GM18498 (cell line): ENCODE results near the gene ATXN3.
A peak's percentile ranks its signal among the peaks of the same experiment; 100 is the strongest.
"Not testable (repeated sequence)": the region's sequence is repeated elsewhere in the genome, so short reads cannot be mapped to it uniquely, and the experiment has no call there.

Source experiments
- ATAC-seq: cut with Tn5 transposase; IDR thresholded peaks from one replicate; pipeline ENCODE4 v1.9.1; 2021; ENCODE audit warnings: mild to moderate bottlenecking, moderate library complexity; ENCODE audit not compliant: unreplicated experiment

ATXN3 gene

DNA sequence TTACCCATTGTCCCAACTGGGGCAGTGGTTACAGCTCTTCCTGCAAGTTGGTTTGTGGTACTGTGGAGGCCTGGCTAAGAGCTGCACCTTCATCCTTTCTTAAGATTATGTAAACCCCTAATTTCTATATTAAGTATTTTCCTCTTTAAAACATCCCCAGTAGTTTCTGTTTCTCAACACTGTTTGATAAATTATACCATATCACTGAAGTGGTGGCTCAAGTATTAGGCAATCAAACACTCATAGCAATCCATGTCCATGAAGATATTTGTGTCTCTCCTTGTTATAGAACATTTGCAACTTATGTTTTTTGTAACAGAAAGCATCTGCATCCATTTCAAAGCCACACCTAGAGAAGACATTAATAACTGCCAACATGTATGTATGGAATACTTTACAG is 31.8 kb downstream of the ATXN3 start:
- no peak for ATAC-seq

- ATAC-seq, result no peak
Measured at GRCh38 chr14:92058006-92058917, 48.1 kb downstream of the ATXN3 start.

GRCh38 chr14:92049781-92050180 is 56.6 kb downstream of the ATXN3 start:
- ATAC-seq, result no peak

GRCh38 chr14:92049221-92049620 is 57.2 kb downstream of the ATXN3 start:
- ATAC-seq, result not testable (repeated sequence)

GRCh38 chr14:92045904-92046303 is 60.5 kb downstream of the ATXN3 start:
- ATAC-seq, result not testable (repeated sequence)

DNA sequence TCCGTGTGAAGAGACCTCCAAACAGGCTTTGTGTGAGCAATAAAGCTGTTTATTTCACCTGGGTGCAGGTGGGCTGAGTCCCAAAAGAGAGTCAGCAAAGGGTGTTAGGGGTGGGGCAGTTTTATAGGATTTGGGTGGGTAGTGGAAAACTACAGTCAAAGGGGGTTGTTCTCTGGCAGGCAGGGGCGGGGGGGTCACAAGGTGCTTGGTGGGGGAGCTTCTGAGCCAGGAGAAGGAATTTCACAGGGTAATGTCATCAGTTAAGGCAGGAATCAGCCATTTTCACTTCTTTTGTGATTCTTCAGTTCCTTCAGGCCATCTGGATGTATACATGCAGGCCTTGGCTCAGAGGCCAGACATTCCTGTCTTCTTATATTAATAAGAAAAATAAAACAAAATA is 64.6 kb downstream of the ATXN3 start:
- ATAC-seq, result not testable (repeated sequence)

GRCh38 chr14:92041203-92041602 is 65.2 kb downstream of the ATXN3 start:
- no peak for ATAC-seq

DNA sequence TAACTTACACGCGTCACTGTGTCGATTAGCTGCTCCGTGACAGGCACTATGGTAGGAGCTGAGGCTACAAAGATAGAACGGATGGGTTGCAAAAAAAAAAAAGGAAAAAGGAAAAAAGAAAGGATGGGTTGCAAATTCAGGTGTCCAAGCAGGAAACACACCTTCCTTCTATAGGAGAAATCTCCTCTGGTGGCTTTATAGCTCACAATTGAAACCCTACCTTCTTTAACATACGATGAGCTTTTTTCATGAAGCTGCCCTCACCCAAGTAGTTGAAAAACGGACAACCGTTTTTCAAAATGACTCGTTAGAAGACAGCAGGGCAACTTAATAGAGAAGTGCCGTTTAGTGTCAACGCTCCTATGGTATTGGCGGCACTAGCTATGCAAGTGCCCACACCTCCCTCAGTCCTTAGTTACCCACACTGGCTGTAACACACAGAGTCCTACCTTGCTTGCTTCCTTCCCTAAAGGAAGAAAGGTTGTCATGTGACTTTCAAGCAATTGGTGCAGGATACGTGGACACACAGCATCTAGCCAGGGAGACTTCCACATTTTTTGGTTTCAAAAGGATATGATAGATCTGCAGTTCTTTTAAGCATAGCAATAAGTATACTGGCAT is 65.8 kb downstream of the ATXN3 start:
- ATAC-seq, result peak; percentile 19

DNA sequence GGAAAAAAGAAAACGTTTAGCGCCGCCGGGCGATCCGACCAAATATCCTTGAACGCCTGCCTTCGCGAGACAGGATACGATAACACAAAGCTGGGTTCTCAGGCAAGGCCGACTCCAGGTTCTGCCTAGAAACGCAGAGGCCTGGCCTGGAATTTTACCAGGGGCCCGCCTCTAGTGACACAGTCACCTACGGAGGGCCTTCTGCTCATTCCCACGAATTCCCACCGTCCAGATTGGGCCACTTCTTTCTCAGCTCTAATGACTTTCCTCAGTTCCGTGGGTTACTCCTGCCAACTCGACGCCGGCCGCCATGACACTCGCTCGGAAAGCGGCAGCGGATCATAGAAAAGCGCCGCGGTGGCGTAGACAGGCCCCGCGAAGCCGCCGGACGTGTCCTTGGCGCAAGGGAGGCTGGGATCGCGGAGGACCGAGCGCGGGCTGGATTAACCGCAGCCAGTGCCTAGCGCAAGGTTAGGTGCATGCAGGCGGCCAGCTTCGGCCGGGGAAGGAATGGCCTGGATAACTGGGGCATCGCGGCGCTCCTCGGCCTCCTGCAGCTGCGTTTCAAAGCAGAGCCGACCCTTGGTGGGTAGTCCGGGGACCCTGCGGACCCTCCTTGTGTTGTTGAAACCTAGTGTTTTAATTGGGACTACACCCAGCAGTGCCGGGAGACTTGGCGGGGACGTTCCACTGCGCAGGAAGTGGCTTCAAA is 66.5 kb downstream of the ATXN3 start, which contains the start of gene TRIP11:
TRIP11 (minus strand) TSS at position 341 of the 712 bp plus-strand sequence. CDS start 374 bp downstream, outside the sequence.
- ATAC-seq, result peak; percentile 97

DNA sequence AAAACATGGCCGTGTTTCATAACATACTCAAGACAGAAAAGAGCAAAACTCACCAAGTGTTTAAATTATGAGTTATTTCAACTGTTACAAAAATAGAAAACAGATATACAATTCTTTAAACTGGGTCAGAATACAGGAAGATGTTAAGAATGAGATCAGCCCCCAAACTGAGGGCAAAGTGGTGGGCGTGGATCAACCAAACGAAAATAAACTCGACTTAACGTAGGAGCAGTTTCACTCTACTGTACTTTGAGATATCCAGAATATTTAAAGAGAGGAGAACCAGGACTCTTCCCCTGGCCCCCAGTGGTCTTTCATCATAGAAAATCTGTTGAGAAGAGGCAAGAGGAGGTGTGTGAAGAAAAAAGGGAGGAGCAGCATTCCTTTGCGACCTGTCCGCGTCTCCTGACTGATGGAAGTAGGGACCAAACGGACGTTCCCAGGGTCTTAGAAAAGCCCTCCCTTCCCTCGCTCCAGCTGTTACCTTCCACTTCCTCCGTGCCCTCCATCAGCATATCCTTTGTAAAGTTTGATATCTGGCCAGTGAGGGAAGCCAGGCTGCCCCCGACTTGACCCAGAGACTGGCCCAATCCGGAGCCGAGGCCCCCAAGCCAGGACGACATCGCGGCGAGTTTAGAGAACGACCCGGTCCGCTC is 67.2 kb downstream of the ATXN3 start:
- ATAC-seq, result peak; percentile 23

GRCh38 chr14:92037989-92038388 is 68.4 kb downstream of the ATXN3 start:
- ATAC-seq, result no peak

GRCh38 chr14:92035890-92036289 is 70.5 kb downstream of the ATXN3 start:
- ATAC-seq, result no peak

DNA sequence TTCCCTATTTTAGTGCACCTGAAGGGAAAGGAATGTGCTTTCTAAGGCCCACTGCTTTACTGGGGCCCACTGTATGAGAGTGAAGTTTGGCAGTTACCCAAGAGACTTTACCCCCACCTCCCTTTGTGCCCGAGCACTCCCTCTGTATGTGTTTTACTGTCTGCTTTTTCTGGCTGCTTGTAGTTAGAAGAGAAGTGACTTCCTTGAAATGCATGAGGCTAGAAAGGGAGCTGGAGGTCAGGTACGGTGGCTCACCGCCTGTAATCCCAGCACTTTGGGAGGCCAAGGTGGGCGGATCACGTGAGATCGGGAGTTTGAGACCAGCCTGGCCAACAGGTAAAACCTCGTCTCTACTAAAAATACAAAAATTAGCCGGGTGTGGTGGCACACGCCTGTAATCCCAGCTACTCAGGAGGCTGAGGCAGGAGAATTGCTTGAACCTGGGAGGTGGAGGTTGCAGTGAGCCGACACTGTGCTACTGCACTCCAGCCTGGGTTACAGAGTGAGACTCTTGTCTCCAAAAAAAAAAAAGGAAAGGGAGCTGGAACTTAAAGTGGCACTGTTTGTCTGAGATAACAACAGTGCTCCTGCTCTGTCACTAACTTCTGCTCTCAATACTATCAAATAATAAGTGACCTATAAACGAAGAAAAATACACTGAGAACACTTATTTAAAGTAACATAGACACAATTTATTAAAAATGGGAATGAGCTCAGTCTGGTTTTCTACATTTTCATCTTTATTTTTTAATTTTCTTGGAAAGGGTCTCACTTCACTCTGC is 72.3 kb downstream of the ATXN3 start:
- ATAC-seq, result no peak

DNA sequence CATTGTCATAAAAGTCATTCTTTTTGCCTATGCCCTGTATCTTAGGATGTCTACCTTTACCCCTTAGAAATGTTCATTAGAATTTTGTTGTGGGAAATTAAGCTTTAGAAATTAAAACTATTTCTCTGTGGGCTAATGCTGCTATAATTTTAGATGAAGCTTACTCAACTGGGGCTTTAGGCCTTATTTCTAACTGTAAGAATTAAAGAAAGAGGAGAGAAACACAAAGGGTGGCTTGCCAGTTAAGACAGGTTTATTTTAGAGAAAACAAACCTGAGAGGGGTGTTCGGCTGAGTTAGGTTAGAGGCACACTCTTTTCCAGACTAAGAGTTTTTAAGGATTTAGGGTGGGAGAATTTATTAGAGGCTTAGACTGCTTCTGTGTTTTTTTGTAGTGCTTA is 72.9 kb downstream of the ATXN3 start:
- ATAC-seq, result no peak

GRCh38 chr14:92026548-92027190 is 79.7 kb downstream of the ATXN3 start:
- no peak for ATAC-seq

GRCh38 chr14:92022036-92022435 is 84.3 kb downstream of the ATXN3 start:
- no peak for ATAC-seq

GRCh38 chr14:92021523-92021922 is 84.9 kb downstream of the ATXN3 start:
- ATAC-seq, result no peak

GRCh38 chr14:92014040-92014439 is 92.3 kb downstream of the ATXN3 start:
- no peak for ATAC-seq

GRCh38 chr14:92012121-92012748 is 94.1 kb downstream of the ATXN3 start:
- ATAC-seq, result no peak
